HEK293 (cell line): ENCODE data around the gene UBR1.

Experiments used
- CTCF ChIA-PET: fragments of 350-600 bp; formaldehyde crosslinking; extraction: SDS; loops from one replicate; lab custom pipeline; 2021; ENCODE audit warnings: antibody characterized with exemption; lab: Yijun Ruan, JAX
- POLR2A ChIA-PET: fragments of 300-600 bp; formaldehyde crosslinking; extraction: SDS; loops from one replicate; lab custom pipeline; 2020; ENCODE audit warnings: antibody characterized with exemption, inconsistent platforms; lab: Yijun Ruan, JAX
- H3K27ac ChIP-seq: fragments of 200-500 bp; sonication (Bioruptor generic); 2 replicates; pipeline ENCODE4 v1.5.1; 2014; ENCODE audit warnings: low read depth, low read length, control low read depth, inconsistent platforms; ENCODE audit errors: extremely low read depth
- H3K36me3 ChIP-seq, 2 experiments: fragments of 200-500 bp in 1 of 2; sonication (Bioruptor generic) in 1 of 2; 1 replicate in 1 of 2; 2 replicates in 1 of 2; pipeline ENCODE4 v1.5.1; 2014 to 2017; ENCODE audit warnings: inconsistent platforms in 2 of 2, low read length in 2 of 2; ENCODE audit not compliant: control insufficient read depth in 2 of 2, insufficient read depth in 1 of 2
- H3K4me1 ChIP-seq: fragments of 200-500 bp; sonication (Bioruptor generic); 2 replicates; pipeline ENCODE4 v1.5.1; 2014; ENCODE audit warnings: mild to moderate bottlenecking, low read length, inconsistent platforms; ENCODE audit not compliant: control insufficient read depth, insufficient read depth
- H3K4me3 ChIP-seq: 2 replicates; pipeline ENCODE4 v1.5.1; 2011; ENCODE audit warnings: low read depth, mild to moderate bottlenecking, control low read depth, low read length, moderate library complexity
- H3K9me3 ChIP-seq: fragments of 200-500 bp; sonication (Bioruptor generic); 2 replicates; pipeline ENCODE4 v1.5.1; 2014; ENCODE audit warnings: low read depth, low read length, inconsistent platforms; ENCODE audit not compliant: control insufficient read depth, insufficient read depth
- GFI1B ChIP-seq: fragments of 450-650 bp; formaldehyde crosslinking; IDR thresholded peaks from 2 replicates; pipeline ENCODE4 v1.5.1; 2016; ENCODE audit warnings: missing biosample characterization, missing genetic modification characterization
- KLF1 ChIP-seq: fragments of 450-650 bp; formaldehyde crosslinking; IDR thresholded peaks from 2 replicates; pipeline ENCODE4 v1.5.1; 2016; ENCODE audit warnings: missing biosample characterization, missing genetic modification characterization
- KLF9 ChIP-seq: fragments of 450-650 bp; formaldehyde crosslinking; IDR thresholded peaks from 2 replicates; pipeline ENCODE4 v1.5.1; 2016; ENCODE audit warnings: missing biosample characterization, missing genetic modification characterization, low read depth
- PRDM1 ChIP-seq: fragments of 450-650 bp; formaldehyde crosslinking; IDR thresholded peaks from 2 replicates; pipeline ENCODE4; 2016; ENCODE audit warnings: missing biosample characterization, missing genetic modification characterization
- SP3 ChIP-seq: fragments of 450-650 bp; formaldehyde crosslinking; IDR thresholded peaks from 2 replicates; pipeline ENCODE4 v1.5.1; 2016; ENCODE audit warnings: missing biosample characterization, missing genetic modification characterization
- WT1 ChIP-seq: fragments of 450-650 bp; formaldehyde crosslinking; IDR thresholded peaks from 2 replicates; pipeline ENCODE4 v1.5.1; 2016; ENCODE audit warnings: missing biosample characterization, missing genetic modification characterization
- YY1 ChIP-seq: fragments of 450-650 bp; formaldehyde crosslinking; IDR thresholded peaks from 2 replicates; pipeline ENCODE4 v1.5.1; 2018; ENCODE audit warnings: missing biosample characterization, missing genetic modification characterization
- ZBTB20 ChIP-seq: fragments of 450-650 bp; formaldehyde crosslinking; IDR thresholded peaks from 2 replicates; pipeline ENCODE4 v1.5.1; 2016; ENCODE audit warnings: missing biosample characterization, missing genetic modification characterization
- ZFHX2 ChIP-seq: fragments of 450-650 bp; formaldehyde crosslinking; conservative IDR thresholded peaks from 2 replicates; pipeline ENCODE4 v1.5.1; 2016; ENCODE audit warnings: missing biosample characterization, missing genetic modification characterization
- ZNF114 ChIP-seq: fragments of 450-650 bp; formaldehyde crosslinking; IDR thresholded peaks from 2 replicates; pipeline ENCODE4 v1.5.0; 2017; ENCODE audit warnings: missing biosample characterization, missing genetic modification characterization
- ZNF132 ChIP-seq: fragments of 450-650 bp; formaldehyde crosslinking; IDR thresholded peaks from 2 replicates; pipeline ENCODE4 v1.5.1; 2017; ENCODE audit warnings: missing biosample characterization, missing genetic modification characterization, borderline replicate concordance
- ZNF211 ChIP-seq: fragments of 450-650 bp; formaldehyde crosslinking; IDR thresholded peaks from 2 replicates; pipeline ENCODE4 v1.5.1; 2016; ENCODE audit warnings: low read depth, missing biosample characterization, missing genetic modification characterization
- ZNF214 ChIP-seq: fragments of 450-650 bp; formaldehyde crosslinking; IDR thresholded peaks from 2 replicates; pipeline ENCODE4 v1.5.1; 2017; ENCODE audit warnings: missing biosample characterization, mild to moderate bottlenecking, missing genetic modification characterization, borderline replicate concordance
- ZNF366 ChIP-seq: fragments of 450-650 bp; formaldehyde crosslinking; conservative IDR thresholded peaks from 2 replicates; pipeline ENCODE4 v1.5.1; 2016; ENCODE audit warnings: missing biosample characterization, missing genetic modification characterization
- ZNF416 ChIP-seq: fragments of 450-650 bp; formaldehyde crosslinking; IDR thresholded peaks from 2 replicates; pipeline ENCODE4 v1.5.1; 2016; ENCODE audit warnings: missing biosample characterization, missing genetic modification characterization
- ZNF521 ChIP-seq: fragments of 450-650 bp; formaldehyde crosslinking; IDR thresholded peaks from 2 replicates; pipeline ENCODE4 v1.5.1; 2017; ENCODE audit warnings: missing biosample characterization, mild to moderate bottlenecking, missing genetic modification characterization
- ZNF558 ChIP-seq: fragments of 450-650 bp; formaldehyde crosslinking; IDR thresholded peaks from 2 replicates; pipeline ENCODE4 v1.5.1; 2016; ENCODE audit warnings: missing biosample characterization, missing genetic modification characterization
- ZNF610 ChIP-seq: fragments of 450-650 bp; formaldehyde crosslinking; IDR thresholded peaks from 2 replicates; pipeline ENCODE4 v1.5.1; 2016; ENCODE audit warnings: missing biosample characterization, missing genetic modification characterization, borderline replicate concordance
- ZNF626 ChIP-seq: fragments of 450-650 bp; sonication (Bioruptor Pico); formaldehyde crosslinking; IDR thresholded peaks from 2 replicates; pipeline ENCODE4 v1.5.1; 2018; ENCODE audit warnings: missing biosample characterization, missing genetic modification characterization, inconsistent platforms
- ZNF629 ChIP-seq: fragments of 450-650 bp; formaldehyde crosslinking; IDR thresholded peaks from 2 replicates; pipeline ENCODE4 v1.5.1; 2017; ENCODE audit warnings: missing biosample characterization, missing genetic modification characterization
- ZNF658 ChIP-seq: fragments of 450-650 bp; formaldehyde crosslinking; IDR thresholded peaks from 2 replicates; pipeline ENCODE4; 2016; ENCODE audit warnings: missing biosample characterization, missing genetic modification characterization
- ZNF660 ChIP-seq: fragments of 450-650 bp; IDR thresholded peaks from 2 replicates; pipeline ENCODE4 v1.5.1; 2018; ENCODE audit warnings: missing biosample characterization, mild to moderate bottlenecking, missing genetic modification characterization
- ZNF747 ChIP-seq: fragments of 450-650 bp; formaldehyde crosslinking; IDR thresholded peaks from 2 replicates; pipeline ENCODE4 v1.5.1; 2016; ENCODE audit warnings: missing biosample characterization, missing genetic modification characterization
- ZXDB ChIP-seq: fragments of 450-650 bp; formaldehyde crosslinking; IDR thresholded peaks from 2 replicates; pipeline ENCODE4 v1.5.1; 2016; ENCODE audit warnings: missing biosample characterization, missing genetic modification characterization
- TF ChIP-seq, protein P1 (sequence below): fragments of 450-650 bp; formaldehyde crosslinking; IDR thresholded peaks from 2 replicates; pipeline ENCODE4 v1.5.1; 2017; ENCODE audit warnings: missing biosample characterization, missing genetic modification characterization
- TF ChIP-seq, protein P2 (sequence below): fragments of 450-650 bp; formaldehyde crosslinking; conservative IDR thresholded peaks from 2 replicates; pipeline ENCODE4 v1.5.1; 2016; ENCODE audit warnings: low read depth, missing biosample characterization, missing genetic modification characterization
- TF ChIP-seq, protein P3 (sequence below): fragments of 450-650 bp; formaldehyde crosslinking; IDR thresholded peaks from 2 replicates; pipeline ENCODE4 v1.5.1; 2017; ENCODE audit warnings: missing biosample characterization, missing genetic modification characterization
- TF ChIP-seq, protein P4 (sequence below): fragments of 450-650 bp; formaldehyde crosslinking; IDR thresholded peaks from 2 replicates; pipeline ENCODE4 v1.5.1; 2017; ENCODE audit warnings: missing biosample characterization, missing genetic modification characterization
- TF ChIP-seq, protein P5 (sequence below): fragments of 450-650 bp; formaldehyde crosslinking; IDR thresholded peaks from 2 replicates; pipeline ENCODE4 v1.5.1; 2016; ENCODE audit warnings: missing biosample characterization, missing genetic modification characterization

UBR1 gene

DNA sequence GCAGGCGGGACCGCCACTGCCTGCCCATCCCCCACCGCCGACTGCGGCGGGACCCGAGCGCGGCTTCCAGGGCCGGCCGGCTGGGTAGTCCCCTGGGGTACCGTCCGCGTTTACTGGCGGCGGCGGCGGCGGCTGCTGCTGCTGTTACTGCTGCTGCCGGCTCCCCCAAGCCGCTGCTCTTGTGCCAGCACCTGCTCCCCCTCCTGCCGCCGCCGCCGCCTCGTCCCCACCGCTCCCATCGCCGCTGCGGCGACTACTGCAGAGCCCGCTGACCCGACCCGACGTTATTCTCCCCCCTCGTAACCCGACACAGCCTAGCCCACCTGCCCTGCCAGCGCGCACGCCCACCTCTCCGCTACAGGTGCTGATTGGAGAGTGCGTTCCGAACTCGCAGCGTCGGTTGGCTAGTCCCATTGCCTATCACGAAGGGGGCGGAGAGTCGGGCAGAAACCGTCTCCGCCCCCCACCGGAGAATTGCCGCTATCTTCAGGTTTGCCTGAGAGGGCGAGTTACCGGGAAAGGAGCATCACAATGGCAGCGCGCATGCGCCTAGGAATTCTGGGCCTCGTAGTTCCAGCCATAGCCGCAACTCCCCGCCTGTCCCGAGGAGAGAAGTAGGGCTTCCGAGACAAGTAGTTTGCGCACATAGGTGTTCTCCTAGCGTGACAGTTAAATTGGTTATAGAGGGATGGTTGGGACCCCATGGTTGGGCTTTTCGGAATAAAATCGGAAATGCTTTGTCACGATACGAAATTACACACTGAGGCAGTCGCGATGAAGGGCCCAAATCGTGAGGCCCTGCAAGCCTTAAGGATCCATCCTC is 185.1 kb downstream of the UBR1 start, which contains the start of gene TTBK2:
Gene TTBK2, minus strand, starts transcription at position 260 of the 823 bp plus-strand sequence. CDS start 42,161 bp downstream, outside the sequence.
- no peaks in the 10 kb centered on the region for H3K36me3 ChIP-seq
- CTCF ChIA-PET, result no interaction called here
- peak within 1 kb of the TSS; percentile 79 for H3K4me3 ChIP-seq
- peak within 1 kb of the TSS; percentile 72 for H3K27ac ChIP-seq
- no peaks in the 10 kb centered on the region for H3K9me3 ChIP-seq
- no peaks in the 10 kb centered on the region for H3K4me1 ChIP-seq
- POLR2A ChIA-PET, result no interaction called here
- no peak for TF ChIP-seq ZNF558 (tag by site-specific recombination)
- no peak for TF ChIP-seq ZNF366
- TF ChIP-seq KLF9 (tag by site-specific recombination), result peak; percentile 95
- TF ChIP-seq PRDM1, result no peak
- TF ChIP-seq ZXDB, result peak; percentile 41; the same call in 1 of the 2 replicates
- TF ChIP-seq GFI1B (tag by site-specific recombination), result no peak
- TF ChIP-seq ZNF658 (tag by site-specific recombination), result no peak
- TF ChIP-seq ZNF214 (tag by site-specific recombination), result no peak
- TF ChIP-seq ZFHX2 (tag by site-specific recombination), result peak; percentile 89
- TF ChIP-seq, protein P1, sequence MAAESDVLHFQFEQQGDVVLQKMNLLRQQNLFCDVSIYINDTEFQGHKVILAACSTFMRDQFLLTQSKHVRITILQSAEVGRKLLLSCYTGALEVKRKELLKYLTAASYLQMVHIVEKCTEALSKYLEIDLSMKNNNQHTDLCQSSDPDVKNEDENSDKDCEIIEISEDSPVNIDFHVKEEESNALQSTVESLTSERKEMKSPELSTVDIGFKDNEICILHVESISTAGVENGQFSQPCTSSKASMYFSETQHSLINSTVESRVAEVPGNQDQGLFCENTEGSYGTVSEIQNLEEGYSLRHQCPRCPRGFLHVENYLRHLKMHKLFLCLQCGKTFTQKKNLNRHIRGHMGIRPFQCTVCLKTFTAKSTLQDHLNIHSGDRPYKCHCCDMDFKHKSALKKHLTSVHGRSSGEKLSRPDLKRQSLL, result no peak
- TF ChIP-seq ZNF747, result no peak
- TF ChIP-seq, protein P2, sequence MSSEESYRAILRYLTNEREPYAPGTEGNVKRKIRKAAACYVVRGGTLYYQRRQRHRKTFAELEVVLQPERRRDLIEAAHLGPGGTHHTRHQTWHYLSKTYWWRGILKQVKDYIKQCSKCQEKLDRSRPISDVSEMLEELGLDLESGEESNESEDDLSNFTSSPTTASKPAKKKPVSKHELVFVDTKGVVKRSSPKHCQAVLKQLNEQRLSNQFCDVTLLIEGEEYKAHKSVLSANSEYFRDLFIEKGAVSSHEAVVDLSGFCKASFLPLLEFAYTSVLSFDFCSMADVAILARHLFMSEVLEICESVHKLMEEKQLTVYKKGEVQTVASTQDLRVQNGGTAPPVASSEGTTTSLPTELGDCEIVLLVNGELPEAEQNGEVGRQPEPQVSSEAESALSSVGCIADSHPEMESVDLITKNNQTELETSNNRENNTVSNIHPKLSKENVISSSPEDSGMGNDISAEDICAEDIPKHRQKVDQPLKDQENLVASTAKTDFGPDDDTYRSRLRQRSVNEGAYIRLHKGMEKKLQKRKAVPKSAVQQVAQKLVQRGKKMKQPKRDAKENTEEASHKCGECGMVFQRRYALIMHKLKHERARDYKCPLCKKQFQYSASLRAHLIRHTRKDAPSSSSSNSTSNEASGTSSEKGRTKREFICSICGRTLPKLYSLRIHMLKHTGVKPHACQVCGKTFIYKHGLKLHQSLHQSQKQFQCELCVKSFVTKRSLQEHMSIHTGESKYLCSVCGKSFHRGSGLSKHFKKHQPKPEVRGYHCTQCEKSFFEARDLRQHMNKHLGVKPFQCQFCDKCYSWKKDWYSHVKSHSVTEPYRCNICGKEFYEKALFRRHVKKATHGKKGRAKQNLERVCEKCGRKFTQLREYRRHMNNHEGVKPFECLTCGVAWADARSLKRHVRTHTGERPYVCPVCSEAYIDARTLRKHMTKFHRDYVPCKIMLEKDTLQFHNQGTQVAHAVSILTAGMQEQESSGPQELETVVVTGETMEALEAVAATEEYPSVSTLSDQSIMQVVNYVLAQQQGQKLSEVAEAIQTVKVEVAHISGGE (tag by site-specific recombination), result no peak
- TF ChIP-seq, protein P3, sequence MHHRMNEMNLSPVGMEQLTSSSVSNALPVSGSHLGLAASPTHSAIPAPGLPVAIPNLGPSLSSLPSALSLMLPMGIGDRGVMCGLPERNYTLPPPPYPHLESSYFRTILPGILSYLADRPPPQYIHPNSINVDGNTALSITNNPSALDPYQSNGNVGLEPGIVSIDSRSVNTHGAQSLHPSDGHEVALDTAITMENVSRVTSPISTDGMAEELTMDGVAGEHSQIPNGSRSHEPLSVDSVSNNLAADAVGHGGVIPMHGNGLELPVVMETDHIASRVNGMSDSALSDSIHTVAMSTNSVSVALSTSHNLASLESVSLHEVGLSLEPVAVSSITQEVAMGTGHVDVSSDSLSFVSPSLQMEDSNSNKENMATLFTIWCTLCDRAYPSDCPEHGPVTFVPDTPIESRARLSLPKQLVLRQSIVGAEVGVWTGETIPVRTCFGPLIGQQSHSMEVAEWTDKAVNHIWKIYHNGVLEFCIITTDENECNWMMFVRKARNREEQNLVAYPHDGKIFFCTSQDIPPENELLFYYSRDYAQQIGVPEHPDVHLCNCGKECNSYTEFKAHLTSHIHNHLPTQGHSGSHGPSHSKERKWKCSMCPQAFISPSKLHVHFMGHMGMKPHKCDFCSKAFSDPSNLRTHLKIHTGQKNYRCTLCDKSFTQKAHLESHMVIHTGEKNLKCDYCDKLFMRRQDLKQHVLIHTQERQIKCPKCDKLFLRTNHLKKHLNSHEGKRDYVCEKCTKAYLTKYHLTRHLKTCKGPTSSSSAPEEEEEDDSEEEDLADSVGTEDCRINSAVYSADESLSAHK, result 0 out of 2 replicates have a peak, but pooled peaks have one; percentile 11
- no peak for TF ChIP-seq ZNF629 (tag by site-specific recombination)
- no peak for TF ChIP-seq ZNF114
- TF ChIP-seq SP3, result peak; percentile 93
- TF ChIP-seq, protein P4, sequence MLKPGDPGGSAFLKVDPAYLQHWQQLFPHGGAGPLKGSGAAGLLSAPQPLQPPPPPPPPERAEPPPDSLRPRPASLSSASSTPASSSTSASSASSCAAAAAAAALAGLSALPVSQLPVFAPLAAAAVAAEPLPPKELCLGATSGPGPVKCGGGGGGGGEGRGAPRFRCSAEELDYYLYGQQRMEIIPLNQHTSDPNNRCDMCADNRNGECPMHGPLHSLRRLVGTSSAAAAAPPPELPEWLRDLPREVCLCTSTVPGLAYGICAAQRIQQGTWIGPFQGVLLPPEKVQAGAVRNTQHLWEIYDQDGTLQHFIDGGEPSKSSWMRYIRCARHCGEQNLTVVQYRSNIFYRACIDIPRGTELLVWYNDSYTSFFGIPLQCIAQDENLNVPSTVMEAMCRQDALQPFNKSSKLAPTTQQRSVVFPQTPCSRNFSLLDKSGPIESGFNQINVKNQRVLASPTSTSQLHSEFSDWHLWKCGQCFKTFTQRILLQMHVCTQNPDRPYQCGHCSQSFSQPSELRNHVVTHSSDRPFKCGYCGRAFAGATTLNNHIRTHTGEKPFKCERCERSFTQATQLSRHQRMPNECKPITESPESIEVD (tag by site-specific recombination), result no peak
- TF ChIP-seq ZNF521 (tag by site-specific recombination), result no peak
- no peak for TF ChIP-seq ZNF610 (tag by site-specific recombination)
- TF ChIP-seq, protein P5, sequence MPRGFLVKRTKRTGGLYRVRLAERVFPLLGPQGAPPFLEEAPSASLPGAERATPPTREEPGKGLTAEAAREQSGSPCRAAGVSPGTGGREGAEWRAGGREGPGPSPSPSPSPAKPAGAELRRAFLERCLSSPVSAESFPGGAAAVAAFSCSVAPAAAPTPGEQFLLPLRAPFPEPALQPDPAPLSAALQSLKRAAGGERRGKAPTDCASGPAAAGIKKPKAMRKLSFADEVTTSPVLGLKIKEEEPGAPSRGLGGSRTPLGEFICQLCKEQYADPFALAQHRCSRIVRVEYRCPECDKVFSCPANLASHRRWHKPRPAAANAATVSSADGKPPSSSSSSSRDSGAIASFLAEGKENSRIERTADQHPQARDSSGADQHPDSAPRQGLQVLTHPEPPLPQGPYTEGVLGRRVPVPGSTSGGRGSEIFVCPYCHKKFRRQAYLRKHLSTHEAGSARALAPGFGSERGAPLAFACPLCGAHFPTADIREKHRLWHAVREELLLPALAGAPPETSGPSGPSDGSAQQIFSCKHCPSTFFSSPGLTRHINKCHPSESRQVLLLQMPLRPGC (tag by site-specific recombination), result no peak
- TF ChIP-seq ZNF132 (tag by site-specific recombination), result no peak
- no peak for TF ChIP-seq ZNF416 (tag by site-specific recombination)
- TF ChIP-seq WT1 (tag by site-specific recombination), result no peak
- TF ChIP-seq ZNF660 (tag by site-specific recombination), result no peak
- peak; percentile 59 for TF ChIP-seq KLF1
- no peak for TF ChIP-seq ZNF211 (tag by site-specific recombination)
- TF ChIP-seq ZBTB20 (tag by site-specific recombination), result peak; percentile 41; the same call in 1 of the 2 replicates
- no peak for TF ChIP-seq ZNF626 (tag by site-specific recombination)
- TF ChIP-seq YY1 (tag by site-specific recombination), result no peak
